T-helper 2 cell treated with Interferon-gamma antibody and Interleukin-4, amounts not matched to agents 5 μg/mL and 100 μg/mL, for 36 hours (primary cell): ENCODE results near the gene TAAR2.
A peak's percentile ranks its signal among the peaks of the same experiment; 100 is the strongest.

Experiments
- DNase-seq: peaks from one replicate; pipeline ENCODE4 v3.0.0; 2021; ENCODE audit warnings: low spot score
- H3K27ac Mint-ChIP-seq: one replicate; pipeline ENCODE4 v1.8.0; 2021; ENCODE audit warnings: mild to moderate bottlenecking, mixed read lengths
- H3K27me3 Mint-ChIP-seq: one replicate; pipeline ENCODE4 v1.8.0; 2021; ENCODE audit warnings: low read depth, mixed read lengths
- H3K36me3 Mint-ChIP-seq: one replicate; pipeline ENCODE4 v1.8.0; 2021; ENCODE audit warnings: low read depth, mixed read lengths
- H3K4me1 Mint-ChIP-seq: one replicate; pipeline ENCODE4 v1.8.0; 2021; ENCODE audit warnings: low read depth, mixed read lengths
- H3K4me3 Mint-ChIP-seq: one replicate; pipeline ENCODE4 v1.8.0; 2022; ENCODE audit warnings: mild to moderate bottlenecking, moderate library complexity, mixed read lengths
- H3K9me3 Mint-ChIP-seq: one replicate; pipeline ENCODE4 v1.8.0; 2021; ENCODE audit warnings: mixed read lengths

TAAR2 gene, protein sequence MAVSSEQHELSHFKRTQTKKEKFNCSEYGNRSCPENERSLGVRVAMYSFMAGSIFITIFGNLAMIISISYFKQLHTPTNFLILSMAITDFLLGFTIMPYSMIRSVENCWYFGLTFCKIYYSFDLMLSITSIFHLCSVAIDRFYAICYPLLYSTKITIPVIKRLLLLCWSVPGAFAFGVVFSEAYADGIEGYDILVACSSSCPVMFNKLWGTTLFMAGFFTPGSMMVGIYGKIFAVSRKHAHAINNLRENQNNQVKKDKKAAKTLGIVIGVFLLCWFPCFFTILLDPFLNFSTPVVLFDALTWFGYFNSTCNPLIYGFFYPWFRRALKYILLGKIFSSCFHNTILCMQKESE

DNA sequence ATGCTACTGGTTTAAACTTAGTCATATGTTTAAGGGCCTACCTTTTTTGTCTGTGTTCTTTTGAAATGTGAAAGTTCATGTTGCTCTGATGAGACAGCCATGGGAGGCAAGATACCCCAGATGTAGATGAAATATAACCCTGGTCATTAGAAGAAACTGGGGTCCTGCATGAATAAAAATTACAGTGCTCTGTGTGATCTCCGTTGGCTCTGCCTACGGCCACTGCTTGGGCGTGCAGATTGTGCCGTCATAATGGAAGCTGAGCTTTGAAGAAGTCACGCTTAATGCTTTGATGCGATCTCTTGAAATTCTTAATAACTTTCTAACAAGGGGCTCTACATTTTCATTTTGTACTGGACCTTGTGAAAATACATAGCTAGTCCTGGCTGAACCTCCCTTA is at the start of gene TAAR2:
Gene TAAR2, minus strand, starts transcription at position 101 of the 400 bp plus-strand sequence. Its CDS starts 0 bp downstream, at position 101.
- no peaks in the 10 kb centered on the region for H3K9me3 Mint-ChIP-seq
- no peaks in the 10 kb centered on the region for H3K36me3 Mint-ChIP-seq
- H3K27me3 Mint-ChIP-seq = peaks cover 12% of the 10 kb centered on the region
- no peak for DNase-seq
- no peaks in the 10 kb centered on the region for H3K4me1 Mint-ChIP-seq
- H3K27ac Mint-ChIP-seq = no peak within 1 kb of the TSS
- H3K4me3 Mint-ChIP-seq = no peak within 1 kb of the TSS

DNA sequence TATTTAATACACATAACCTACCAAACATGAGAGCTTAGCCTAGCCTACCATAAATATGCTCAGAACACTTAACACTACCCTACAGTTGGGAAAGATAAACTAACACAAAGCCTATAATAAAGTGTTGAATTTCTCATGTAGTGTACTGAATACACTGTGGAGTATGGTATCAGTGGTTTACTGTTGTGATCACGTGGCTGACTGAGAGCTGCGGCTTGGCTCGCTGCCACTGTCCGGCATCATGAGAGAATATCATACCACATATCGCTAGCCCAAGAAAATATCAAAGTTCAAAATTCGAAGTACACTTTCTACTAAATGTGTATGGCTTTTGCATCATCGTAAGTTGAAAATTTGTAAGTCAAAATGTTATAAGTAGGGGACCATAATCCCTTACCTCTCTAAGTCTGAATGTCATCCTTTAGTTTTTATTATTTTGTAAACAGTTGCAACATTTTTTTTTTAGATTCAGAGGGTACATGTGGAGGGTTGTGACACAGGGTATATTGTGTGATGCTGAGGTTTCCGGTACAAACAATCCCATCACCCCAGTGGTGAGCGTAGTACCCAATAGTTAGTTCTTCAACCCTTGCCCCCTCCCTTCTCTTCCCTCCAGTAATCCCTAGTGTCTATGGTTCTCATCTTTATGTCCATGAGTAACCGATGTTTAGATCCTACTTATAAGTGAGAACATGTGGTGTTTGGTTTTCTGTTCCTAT is 49.5 kb upstream of the TAAR2 start:
- peaks cover 14% of the 10 kb centered on the region for H3K27me3 Mint-ChIP-seq
- no peak for DNase-seq
- no peaks in the 10 kb centered on the region for H3K36me3 Mint-ChIP-seq
- H3K4me3 Mint-ChIP-seq = no peak overlapping the region
- H3K4me1 Mint-ChIP-seq = peaks cover 24% of the 10 kb centered on the region
- peaks cover 3% of the 10 kb centered on the region for H3K9me3 Mint-ChIP-seq
- no peak overlapping the region for H3K27ac Mint-ChIP-seq

DNA sequence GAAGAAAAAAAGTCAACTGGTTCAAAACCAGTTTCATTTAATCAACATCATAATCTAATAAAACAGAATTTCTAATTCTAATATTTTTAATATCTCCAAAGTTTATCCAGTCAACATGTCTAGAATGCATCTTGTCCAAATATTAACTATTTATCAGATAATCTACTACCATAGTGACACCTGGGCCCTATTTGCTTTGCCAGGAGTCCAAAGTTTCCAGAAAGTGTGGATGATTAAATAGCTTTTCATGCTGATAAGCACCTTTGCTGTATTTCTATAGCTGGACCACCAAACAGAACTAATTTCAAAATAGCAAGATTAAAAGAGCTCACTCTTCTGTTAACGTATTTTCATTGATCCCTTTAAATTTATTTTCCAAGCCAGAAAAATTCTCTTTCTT is 47.2 kb upstream of the TAAR2 start:
- H3K27me3 Mint-ChIP-seq = peaks cover 18% of the 10 kb centered on the region
- H3K36me3 Mint-ChIP-seq = no peaks in the 10 kb centered on the region
- peaks cover 17% of the 10 kb centered on the region for H3K4me1 Mint-ChIP-seq
- no peak for DNase-seq
- H3K27ac Mint-ChIP-seq = no peak overlapping the region
- H3K9me3 Mint-ChIP-seq = no peaks in the 10 kb centered on the region
- no peak overlapping the region for H3K4me3 Mint-ChIP-seq

DNA sequence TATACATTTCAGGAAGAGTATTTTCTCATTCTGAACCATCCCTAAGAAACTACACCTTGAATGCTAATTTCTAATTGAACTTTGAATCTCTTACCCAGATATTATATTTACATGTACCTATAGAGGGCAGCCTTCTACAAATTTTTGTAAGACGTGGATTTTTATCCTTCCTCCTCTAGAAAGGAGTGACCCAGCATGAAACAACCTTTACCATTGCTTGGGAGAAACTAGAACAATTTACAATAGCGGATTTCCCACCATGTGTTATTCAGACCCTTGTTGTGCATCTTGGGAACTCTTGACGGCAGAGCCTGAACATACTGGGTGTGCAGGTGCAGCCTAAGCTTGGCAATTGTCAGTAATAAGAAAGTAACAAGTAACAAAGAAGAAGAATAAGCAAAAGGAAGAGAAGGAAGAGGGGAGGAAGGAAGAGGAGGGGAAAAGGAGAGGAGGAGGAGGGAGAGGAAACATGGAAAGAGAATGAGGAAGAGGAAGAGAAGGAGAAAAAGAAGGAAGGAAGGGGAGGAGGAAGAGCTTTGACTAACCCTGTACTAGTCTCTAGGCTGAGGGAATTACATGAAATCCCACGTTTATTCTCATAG is 45.7 kb upstream of the TAAR2 start:
- Mint-ChIP-seq H3K9me3 (no peaks in the 10 kb centered on the region), H3K36me3 (no peaks in the 10 kb centered on the region), H3K27me3 (peaks cover 18% of the 10 kb centered on the region), H3K4me3 (no peak overlapping the region), H3K27ac (no peak overlapping the region), H3K4me1 (peaks cover 5% of the 10 kb centered on the region)
- no peak for DNase-seq

DNA sequence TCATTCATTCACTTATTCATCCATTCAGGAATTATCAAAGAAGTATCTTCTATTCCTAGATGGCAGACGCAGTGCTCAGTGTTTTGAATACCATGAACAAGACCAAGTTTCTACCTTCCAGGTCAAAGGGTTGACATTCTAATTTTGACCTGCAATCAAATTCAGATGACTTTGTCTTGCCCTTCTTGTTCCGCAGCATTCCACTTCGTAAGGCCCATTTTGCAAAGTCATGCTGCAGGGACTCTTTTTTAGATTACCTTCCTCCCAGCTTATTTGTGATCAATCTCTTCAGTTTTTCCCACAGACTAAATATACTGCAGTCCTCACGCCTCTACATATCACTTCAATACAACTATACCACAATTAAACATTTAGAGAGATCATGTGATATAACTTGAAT is 42.0 kb upstream of the TAAR2 start:
- Mint-ChIP-seq H3K27me3 (peaks cover 15% of the 10 kb centered on the region), H3K36me3 (no peaks in the 10 kb centered on the region), H3K4me3 (no peak overlapping the region), H3K9me3 (no peaks in the 10 kb centered on the region), H3K4me1 (peaks cover 5% of the 10 kb centered on the region), H3K27ac (no peak overlapping the region)
- no peak for DNase-seq

DNA sequence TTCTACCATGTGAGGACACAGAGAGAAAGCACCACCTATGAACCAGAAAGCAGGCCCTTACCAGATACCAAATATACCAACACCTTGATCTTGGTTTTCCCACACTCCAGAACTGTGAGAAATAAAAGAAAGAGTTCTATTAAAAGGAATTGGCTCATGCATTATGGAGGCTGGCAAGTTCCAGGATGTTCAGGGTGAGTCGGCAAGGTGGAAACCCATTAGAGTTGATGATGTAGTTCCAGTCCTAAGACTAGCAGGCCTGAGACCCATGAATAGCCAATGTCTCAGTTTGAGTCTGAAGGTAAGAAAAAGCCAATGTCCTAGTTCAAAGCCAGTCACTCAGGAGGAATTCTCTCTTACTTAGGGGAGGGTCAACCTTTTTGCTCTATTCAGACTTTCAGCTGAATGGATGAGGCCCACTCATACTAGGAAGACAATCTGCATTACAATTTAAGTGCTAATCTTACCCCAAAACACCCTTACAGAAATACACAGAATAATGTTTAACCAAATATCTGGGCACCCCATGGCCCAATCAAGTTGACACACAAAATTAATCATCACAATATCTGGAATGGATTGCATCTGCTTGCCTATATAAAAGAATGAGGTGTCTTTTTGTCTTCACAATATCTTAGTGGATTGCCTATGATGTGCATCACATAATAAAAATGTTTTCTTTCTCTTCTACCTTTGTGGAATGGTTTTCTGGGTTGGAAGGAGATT is 40.4 kb upstream of the TAAR2 start:
- H3K27ac Mint-ChIP-seq = no peak overlapping the region

DNA sequence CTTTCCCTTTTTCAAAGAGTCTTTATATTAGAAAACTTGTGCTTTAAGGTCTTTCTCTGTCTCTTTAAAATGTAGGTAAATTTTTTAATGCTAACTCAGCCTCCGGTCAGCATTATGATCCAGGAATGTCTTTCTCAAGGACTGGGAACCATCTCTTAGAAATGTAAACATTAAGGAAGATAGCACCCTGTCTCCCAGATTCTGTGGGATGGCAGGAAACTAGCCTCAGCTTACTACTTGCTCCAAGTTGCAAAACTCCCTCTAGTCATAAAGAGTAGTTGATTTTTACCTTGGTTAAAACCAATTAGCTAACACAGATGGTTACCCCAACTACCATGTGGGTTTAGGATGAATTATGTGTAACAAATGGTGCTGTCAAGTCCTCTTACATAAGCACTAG is 39.6 kb upstream of the TAAR2 start:
- no peaks in the 10 kb centered on the region for H3K4me1 Mint-ChIP-seq
- no peaks in the 10 kb centered on the region for H3K36me3 Mint-ChIP-seq
- no peaks in the 10 kb centered on the region for H3K9me3 Mint-ChIP-seq
- no peak overlapping the region for H3K27ac Mint-ChIP-seq
- H3K27me3 Mint-ChIP-seq = peaks cover 13% of the 10 kb centered on the region
- DNase-seq = no peak
- no peak overlapping the region for H3K4me3 Mint-ChIP-seq

More for the DNA sequence above, 40.4 kb upstream of the TAAR2 start:
- H3K27me3 Mint-ChIP-seq = peaks cover 10% of the 10 kb centered on the region
- H3K4me1 Mint-ChIP-seq = no peaks in the 10 kb centered on the region
- no peaks in the 10 kb centered on the region for H3K9me3 Mint-ChIP-seq
- no peaks in the 10 kb centered on the region for H3K36me3 Mint-ChIP-seq
- H3K4me3 Mint-ChIP-seq = no peak overlapping the region
- DNase-seq = no peak

DNA sequence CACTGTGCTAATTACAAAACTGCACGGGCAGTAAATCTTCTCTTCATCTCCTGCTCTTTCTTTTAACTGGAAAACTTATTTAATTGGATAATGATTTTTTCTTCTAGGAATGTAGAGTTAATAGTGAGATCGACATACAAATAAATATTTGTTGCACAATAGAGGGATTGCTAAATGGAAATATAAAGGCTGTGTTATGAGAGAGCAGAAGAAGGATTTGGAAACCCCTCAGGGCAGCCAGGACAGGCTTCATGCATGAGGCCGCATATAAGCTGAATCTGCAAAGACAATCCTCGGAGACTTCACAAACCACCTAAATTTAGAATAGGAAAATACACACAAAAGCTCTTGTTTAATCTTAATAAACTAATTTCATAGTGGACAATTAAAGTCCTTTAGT is 37.8 kb upstream of the TAAR2 start:
- no peaks in the 10 kb centered on the region for H3K4me1 Mint-ChIP-seq
- peaks cover 6% of the 10 kb centered on the region for H3K27me3 Mint-ChIP-seq
- no peak for DNase-seq
- H3K27ac Mint-ChIP-seq = no peak overlapping the region
- H3K4me3 Mint-ChIP-seq = no peak overlapping the region
- H3K9me3 Mint-ChIP-seq = no peaks in the 10 kb centered on the region
- no peaks in the 10 kb centered on the region for H3K36me3 Mint-ChIP-seq

DNA sequence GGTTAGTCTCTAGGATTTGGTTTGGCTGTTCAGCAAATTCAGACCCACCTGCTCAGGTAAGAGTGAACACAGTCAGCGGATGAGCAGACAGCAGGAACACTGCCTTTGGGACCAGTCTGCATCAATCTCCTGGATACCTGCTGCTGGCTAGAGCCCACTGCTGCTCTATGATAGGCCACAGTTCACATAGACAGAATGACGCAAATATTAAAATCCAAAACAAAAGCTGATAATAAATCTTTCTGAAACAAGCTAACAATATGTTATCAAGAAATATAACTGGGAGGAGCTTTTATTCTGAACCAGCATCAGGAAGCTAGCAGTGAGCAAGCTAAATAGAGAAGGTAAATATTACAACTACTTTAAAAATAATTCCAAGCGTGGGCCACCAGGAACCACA is 35.0 kb upstream of the TAAR2 start, which contains the start of gene TAAR1:
Gene TAAR1, minus strand, starts transcription at position 101 of the 400 bp plus-strand sequence. CDS start 13,179 bp downstream, outside the sequence.
- Mint-ChIP-seq H3K4me1 (no peaks in the 10 kb centered on the region), H3K27ac (no peak within 1 kb of the TSS), H3K4me3 (no peak within 1 kb of the TSS), H3K27me3 (peaks cover 15% of the 10 kb centered on the region), H3K9me3 (no peaks in the 10 kb centered on the region), H3K36me3 (no peaks in the 10 kb centered on the region)
- no peak for DNase-seq

DNA sequence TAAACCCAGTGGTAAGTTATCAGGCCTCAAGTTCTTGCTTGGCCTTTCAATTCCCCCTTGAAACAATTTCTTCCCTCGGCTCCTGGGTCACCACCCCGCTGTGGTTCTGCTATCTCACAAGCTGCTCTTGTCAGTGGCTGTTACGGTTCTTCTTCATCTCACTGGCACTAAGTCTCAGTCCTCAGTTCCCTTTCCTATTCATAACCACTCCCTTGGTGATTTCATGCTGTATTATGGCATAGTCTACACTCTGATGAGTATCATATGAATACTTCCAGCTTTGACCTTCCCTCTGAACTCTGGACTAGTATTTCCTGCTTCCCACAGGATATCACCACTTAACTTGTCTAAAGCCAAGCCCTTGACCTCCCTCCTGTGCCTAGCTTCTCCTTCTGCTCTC is 27.0 kb upstream of the TAAR2 start:
- Mint-ChIP-seq H3K4me1 (peaks cover 2% of the 10 kb centered on the region), H3K36me3 (no peaks in the 10 kb centered on the region), H3K4me3 (no peak overlapping the region), H3K27me3 (peaks cover 22% of the 10 kb centered on the region), H3K27ac (no peak overlapping the region), H3K9me3 (no peaks in the 10 kb centered on the region)
- DNase-seq = no peak

DNA sequence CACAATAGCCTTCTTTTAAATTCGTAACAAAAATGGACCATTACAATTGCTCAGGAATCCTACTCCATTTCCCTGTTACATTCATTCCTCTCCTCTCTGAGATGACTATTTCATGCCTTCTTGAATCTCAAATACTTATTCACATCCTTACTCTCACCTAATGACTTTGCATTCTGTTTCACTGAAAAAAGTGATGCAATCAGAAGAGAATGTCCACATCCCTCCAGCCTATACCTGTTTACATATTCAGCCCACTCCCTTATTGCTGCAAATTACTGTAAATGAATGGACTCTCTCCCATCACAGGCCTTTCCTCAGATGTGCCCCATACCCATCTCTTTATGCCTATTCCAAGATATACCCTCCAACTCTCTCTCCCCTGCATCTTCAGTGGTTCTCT is 26.4 kb upstream of the TAAR2 start:
- Mint-ChIP-seq H3K9me3 (no peaks in the 10 kb centered on the region), H3K4me1 (peaks cover 2% of the 10 kb centered on the region), H3K27ac (no peak overlapping the region), H3K4me3 (no peak overlapping the region), H3K27me3 (peaks cover 21% of the 10 kb centered on the region), H3K36me3 (no peaks in the 10 kb centered on the region)
- no peak for DNase-seq

DNA sequence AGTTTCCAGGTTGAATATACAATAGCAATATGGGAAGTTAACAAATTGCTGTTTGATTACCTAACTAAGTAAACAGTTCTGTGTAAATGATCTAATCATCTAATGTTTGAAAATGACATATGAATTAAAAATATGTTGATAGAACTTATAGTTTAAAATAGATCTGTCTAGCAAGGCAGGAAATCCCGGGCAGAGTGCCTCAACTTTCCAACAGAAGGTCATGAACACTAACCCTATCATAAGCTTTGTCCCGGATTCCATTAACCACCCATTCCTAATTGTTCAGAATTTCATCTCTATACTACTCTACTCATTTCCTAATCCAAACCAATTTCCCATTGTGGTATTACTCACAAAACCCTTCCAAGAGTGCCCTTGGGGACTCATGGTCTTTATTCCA is 24.8 kb upstream of the TAAR2 start:
- H3K9me3 Mint-ChIP-seq = no peaks in the 10 kb centered on the region
- no peak for DNase-seq
- H3K27me3 Mint-ChIP-seq = peaks cover 19% of the 10 kb centered on the region
- H3K4me1 Mint-ChIP-seq = peaks cover 2% of the 10 kb centered on the region
- no peak overlapping the region for H3K27ac Mint-ChIP-seq
- no peaks in the 10 kb centered on the region for H3K36me3 Mint-ChIP-seq
- H3K4me3 Mint-ChIP-seq = no peak overlapping the region

DNA sequence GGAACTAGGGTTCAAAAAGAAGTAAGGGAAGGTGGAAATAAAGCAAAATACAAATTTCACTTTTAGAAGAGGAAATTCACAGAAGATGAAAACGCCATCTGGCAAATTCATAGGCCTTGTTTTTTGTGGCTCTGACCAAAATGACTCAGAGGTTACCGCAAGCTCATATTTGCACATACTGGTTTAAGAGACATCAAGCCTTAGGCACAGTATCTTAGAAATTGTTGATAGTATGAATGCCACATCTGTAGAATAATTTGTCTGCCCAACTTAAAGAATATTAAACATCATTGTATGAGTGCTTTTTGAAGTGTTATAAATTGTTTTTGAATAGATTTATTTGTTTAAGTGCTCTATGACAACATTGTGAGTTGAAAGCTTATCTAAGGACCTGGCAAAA is 24.3 kb upstream of the TAAR2 start:
- Mint-ChIP-seq H3K9me3 (no peaks in the 10 kb centered on the region), H3K4me3 (no peak overlapping the region), H3K27me3 (peaks cover 19% of the 10 kb centered on the region), H3K4me1 (peaks cover 2% of the 10 kb centered on the region), H3K27ac (no peak overlapping the region), H3K36me3 (no peaks in the 10 kb centered on the region)
- peak; percentile 22 for DNase-seq

DNA sequence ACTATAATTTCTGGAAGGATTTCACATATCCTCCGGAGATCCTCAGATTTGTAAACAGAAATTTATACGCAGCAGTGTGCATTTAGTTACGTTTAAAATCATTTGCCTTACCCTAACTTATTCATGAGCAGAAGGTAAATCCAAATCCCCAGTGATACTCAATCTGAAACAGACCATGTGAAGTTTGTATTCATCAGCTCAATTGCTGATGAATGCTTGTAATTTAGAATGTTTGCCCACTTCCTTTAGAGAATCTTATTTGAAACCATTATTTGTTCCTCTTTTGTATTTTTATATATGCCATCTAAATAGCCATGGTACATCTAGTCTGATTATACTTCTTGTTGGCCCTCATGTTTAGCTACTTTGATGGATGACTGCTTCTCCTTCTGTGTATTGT is 19.5 kb upstream of the TAAR2 start:
- DNase-seq = no peak
- H3K4me1 Mint-ChIP-seq = peaks cover 2% of the 10 kb centered on the region
- H3K9me3 Mint-ChIP-seq = no peaks in the 10 kb centered on the region
- no peak overlapping the region for H3K27ac Mint-ChIP-seq
- peaks cover 29% of the 10 kb centered on the region for H3K27me3 Mint-ChIP-seq
- no peak overlapping the region for H3K4me3 Mint-ChIP-seq
- H3K36me3 Mint-ChIP-seq = no peaks in the 10 kb centered on the region
